Right lobe of liver (tissue), 4 donors: ENCODE results near the gene GRIK1.

Source experiments
- POLR2A ChIP-seq: fragments of 450-650 bp; IDR thresholded peaks from one replicate; pipeline ENCODE4 v1.6.1; 2017; ENCODE audit warnings: antibody characterized with exemption, mild to moderate bottlenecking
- TF ChIP-seq, protein P1 (sequence below), 4 donors: fragments of 200-600 bp in 3 of 4; fragments of 450-650 bp in 1 of 4; IDR thresholded peaks; one replicate each; pipeline versions ENCODE4 v1.5.1 to v1.8.0; 2016 to 2022; ENCODE audit warnings: antibody characterized with exemption in 4 of 4, mild to moderate bottlenecking in 2 of 4
- donor health status: DM: no; HTN: no; CAD: no.
- donor health status: DM: no; HTN: no; CAD: no.
- donor health status: DM: no; HTN: yes; CAD: no.

DNA sequence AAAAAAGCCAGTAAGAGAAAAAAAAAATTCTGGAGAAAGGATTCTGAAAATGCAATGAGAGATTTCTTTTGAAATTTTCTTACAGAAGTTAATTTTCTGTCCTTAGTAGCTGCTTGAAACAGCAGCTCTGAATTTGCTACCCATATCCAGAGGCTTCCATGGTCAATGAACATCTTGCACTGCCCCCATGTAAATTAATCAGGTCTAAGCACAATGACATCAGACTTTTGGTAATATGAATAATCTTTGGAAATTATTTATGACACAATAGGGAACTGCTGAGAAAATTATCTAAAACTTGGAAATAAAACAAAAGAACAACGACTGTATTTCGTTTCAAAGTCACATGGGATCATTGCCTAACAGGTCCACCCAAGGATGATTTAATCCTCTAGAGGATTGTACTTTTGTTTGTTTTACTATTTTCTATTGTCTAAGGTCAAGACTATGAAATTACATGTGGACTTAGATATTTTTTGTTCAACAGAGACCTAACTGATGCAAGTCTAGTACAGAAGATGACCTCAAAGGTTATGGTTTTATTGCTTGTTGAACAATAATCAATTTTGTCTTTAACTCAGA is 328.9 kb downstream of the GRIK1 start:
- no peak for TF ChIP-seq POLR2A
- TF ChIP-seq, protein P1, sequence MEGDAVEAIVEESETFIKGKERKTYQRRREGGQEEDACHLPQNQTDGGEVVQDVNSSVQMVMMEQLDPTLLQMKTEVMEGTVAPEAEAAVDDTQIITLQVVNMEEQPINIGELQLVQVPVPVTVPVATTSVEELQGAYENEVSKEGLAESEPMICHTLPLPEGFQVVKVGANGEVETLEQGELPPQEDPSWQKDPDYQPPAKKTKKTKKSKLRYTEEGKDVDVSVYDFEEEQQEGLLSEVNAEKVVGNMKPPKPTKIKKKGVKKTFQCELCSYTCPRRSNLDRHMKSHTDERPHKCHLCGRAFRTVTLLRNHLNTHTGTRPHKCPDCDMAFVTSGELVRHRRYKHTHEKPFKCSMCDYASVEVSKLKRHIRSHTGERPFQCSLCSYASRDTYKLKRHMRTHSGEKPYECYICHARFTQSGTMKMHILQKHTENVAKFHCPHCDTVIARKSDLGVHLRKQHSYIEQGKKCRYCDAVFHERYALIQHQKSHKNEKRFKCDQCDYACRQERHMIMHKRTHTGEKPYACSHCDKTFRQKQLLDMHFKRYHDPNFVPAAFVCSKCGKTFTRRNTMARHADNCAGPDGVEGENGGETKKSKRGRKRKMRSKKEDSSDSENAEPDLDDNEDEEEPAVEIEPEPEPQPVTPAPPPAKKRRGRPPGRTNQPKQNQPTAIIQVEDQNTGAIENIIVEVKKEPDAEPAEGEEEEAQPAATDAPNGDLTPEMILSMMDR (IDR thresholded peaks at IDR 0.05), result no peak
